Natural killer cell (primary cell): Measurements from ENCODE around the gene BCR. TPM values are rescaled to one million over a fixed set of nuclear protein-coding genes. Genes with fewer than 3 reads are reported as not detected.

Experiments
- ATAC-seq, 3 donors: fragments of 150-1000 bp in 2 of 3; fragments of 200-7000 bp in 1 of 3; cut with Tn5 transposase; 1 replicate in 1 of 3; 2 replicates in 2 of 3; pipeline ENCODE4 v1.10.0; 2021; ENCODE audit warnings: mild to moderate bottlenecking in 2 of 3, moderate library complexity in 2 of 3
- DNase-seq, 2 donors: peaks; one replicate each; pipeline versions ENCODE4 v3.0.0 to v3.0.0-alpha.2; 2013 to 2021; ENCODE audit warnings: mixed read lengths in 1 of 2
- H3K27ac ChIP-seq: one replicate; pipeline ENCODE4 v1.5.1; 2013; ENCODE audit warnings: mild to moderate bottlenecking, low read length
- H3K27me3 ChIP-seq: one replicate; pipeline ENCODE4 v1.6.1; 2013; ENCODE audit warnings: low read length; ENCODE audit not compliant: control insufficient read depth, insufficient read depth
- H3K36me3 ChIP-seq: one replicate; pipeline ENCODE4 v1.6.1; 2013; ENCODE audit warnings: low read length; ENCODE audit not compliant: control insufficient read depth, insufficient read depth
- H3K4me1 ChIP-seq: one replicate; pipeline ENCODE4 v1.6.1; 2013; ENCODE audit warnings: low read length; ENCODE audit not compliant: control insufficient read depth, insufficient read depth
- H3K4me3 ChIP-seq: one replicate; pipeline ENCODE4 v1.5.1; 2013; ENCODE audit warnings: low read length
- H3K9me3 ChIP-seq: one replicate; pipeline ENCODE4 v1.6.1; 2013; ENCODE audit warnings: low read length; ENCODE audit not compliant: control insufficient read depth, insufficient read depth
- H3K27ac Mint-ChIP-seq, 2 donors: one replicate each; pipeline ENCODE4 v1.8.0; 2022; ENCODE audit warnings: mild to moderate bottlenecking in 2 of 2, mixed read lengths in 2 of 2, moderate library complexity in 1 of 2
- H3K27me3 Mint-ChIP-seq, 2 donors: one replicate each; pipeline ENCODE4 v1.8.0; 2022; ENCODE audit warnings: low read depth in 2 of 2, mixed read lengths in 2 of 2
- H3K36me3 Mint-ChIP-seq: one replicate; pipeline ENCODE4 v1.8.0; 2022; ENCODE audit warnings: mixed read lengths
- H3K4me1 Mint-ChIP-seq, 2 donors: one replicate each; pipeline ENCODE4 v1.8.0; 2022; ENCODE audit warnings: mixed read lengths in 2 of 2
- H3K4me3 Mint-ChIP-seq: one replicate; pipeline ENCODE4 v1.8.0; 2022; ENCODE audit warnings: mild to moderate bottlenecking, moderate library complexity, mixed read lengths
- H3K9me3 Mint-ChIP-seq, 2 donors: one replicate each; pipeline ENCODE4 v1.8.0; 2022; ENCODE audit warnings: mixed read lengths in 2 of 2
- CTCF ChIP-seq: fragments of 200-600 bp; IDR thresholded peaks from one replicate; pipeline ENCODE4 v1.8.0; 2022; ENCODE audit warnings: antibody characterized with exemption
- WGBS: methylation state at CpG from one replicate; pipeline ENCODE4 v1.1.7; 2013; ENCODE audit warnings: missing lambda C conversion rate; ENCODE audit not compliant: insufficient coverage; 5-methylcytosine and 5-hydroxymethylcytosine counted together
- intact Hi-C: fragments of 100-400 bp; cut with micrococcal nuclease; formaldehyde crosslinking; loops from one replicate; pipeline ENCODE4 v1.14.2; 2022
- total RNA-seq, 4 donors: library from RNA; stranded (reverse); fragments of 120-200 nt in 1 of 4; gene quantifications; one replicate each; pipeline versions ENCODE4 v1.2.3 to v1.2.4, GENCODE V29; 2013 to 2022

The BCR gene
- total RNA-seq, 3 donors from 2014 or later (not counting 1 experiment from before 2014, with no cell fraction given) = 166 to 186 (median 167) TPM

- Histone ChIP-seq H3K4me3 (no peak overlapping the region), H3K36me3 (peaks cover 25% of the 10 kb centered on the region), H3K9me3 (no peaks in the 10 kb centered on the region), H3K4me1 (peaks cover 41% of the 10 kb centered on the region), H3K27me3 (no peaks in the 10 kb centered on the region), H3K27ac (peak overlapping the region; percentile 96)
- intact Hi-C loops = loop anchor here (1.0 kb wide), 6 partner anchors 15 to 127 kb away; no protein-coding TSS in a partner anchor
- DNase-seq (no peak), ATAC-seq (no peak)
- Mint-ChIP-seq H3K27me3 (no peaks in the 10 kb centered on the region), H3K27ac (peak overlapping the region; percentile 89 to 92), H3K9me3 (no peaks in the 10 kb centered on the region), H3K4me3 (peak overlapping the region; percentile 29), H3K36me3 (no peaks in the 10 kb centered on the region), H3K4me1 (peaks cover 41 to 44% of the 10 kb centered on the region in 2 donors)
- WGBS = 83% methylated on average over 19 of the region's 19 CpGs
- no peak for TF ChIP-seq CTCF
Measured at GRCh38 chr22:23264610-23265367, 84.5 kb downstream of the BCR start.

- peaks cover 27% of the 10 kb centered on the region for H3K36me3 ChIP-seq
- Mint-ChIP-seq H3K27me3 (no peaks in the 10 kb centered on the region), H3K4me1 (peaks cover 42 to 47% of the 10 kb centered on the region in 2 donors), H3K4me3 (peak overlapping the region; percentile 50), H3K9me3 (no peaks in the 10 kb centered on the region), H3K36me3 (no peaks in the 10 kb centered on the region), H3K27ac (peak overlapping the region; percentile 89 to 92)
- 96% methylated on average over 7 of the region's 7 CpGs for WGBS
- intact Hi-C loops = no loop called here
- TF ChIP-seq CTCF = no peak
- no peak for DNase-seq
- no peak for ATAC-seq
- H3K9me3 ChIP-seq = no peaks in the 10 kb centered on the region
- H3K27me3 ChIP-seq = no peaks in the 10 kb centered on the region
- H3K27ac ChIP-seq = peak overlapping the region; percentile 96
- H3K4me1 ChIP-seq = peaks cover 46% of the 10 kb centered on the region
- H3K4me3 ChIP-seq = no peak overlapping the region
Measured at GRCh38 chr22:23265368-23265700, 85.0 kb downstream of the BCR start.

GRCh38 chr22:23266780-23267179 lies 86.5 kb downstream of the BCR start:
- Mint-ChIP-seq H3K36me3 (no peaks in the 10 kb centered on the region), H3K4me3 (no peak overlapping the region), H3K4me1 (peaks cover 42 to 47% of the 10 kb centered on the region in 2 donors), H3K27ac (peak overlapping the region; percentile 89 to 92), H3K27me3 (no peaks in the 10 kb centered on the region), H3K9me3 (no peaks in the 10 kb centered on the region)
- Histone ChIP-seq H3K27ac (no peak overlapping the region), H3K4me3 (no peak overlapping the region), H3K9me3 (no peaks in the 10 kb centered on the region), H3K36me3 (peaks cover 21% of the 10 kb centered on the region), H3K4me1 (peaks cover 46% of the 10 kb centered on the region), H3K27me3 (no peaks in the 10 kb centered on the region)
- TF ChIP-seq CTCF = no peak
- DNase-seq (no peak), ATAC-seq (no peak)
- 96% methylated on average over 4 of the region's 4 CpGs for WGBS
- intact Hi-C loops = no loop called here
